ENCODE data around the gene SMYD1. TPM values are rescaled to one million over a fixed set of nuclear protein-coding genes. Genes with fewer than 3 reads are reported as not detected.

Gene SMYD1
- total and polyA plus RNA-seq, 8 donors, result 0.12 to 25.4 (median 10.5) TPM

GRCh38 chr2:88032070-88032702 lies 35.4 kb upstream of the SMYD1 start:
- intact Hi-C loops (cut with DNase I; ENCODE audit: low total_unique reads), result no loop called here
- Histone ChIP-seq H3K27me3 (no peaks in the 10 kb centered on the region), H3K27ac (no peak overlapping the region), H3K36me3 (peaks cover 15 to 89% (median 81%) of the 10 kb centered on the region in 4 donors), H3K4me1 (peaks cover 0 to 3% (median 0%) of the 10 kb centered on the region in 4 donors), H3K9me3 (no peaks in the 10 kb centered on the region), H3K4me3 (no peak overlapping the region)
- DNase-seq, result no peak
- WGBS, 5 donors, result 83 to 97% (median 96%) methylated on average over 7 of the region's 7 CpGs
- TF ChIP-seq POLR2A (IDR thresholded peaks at IDR 0.05), result no peak
- TF ChIP-seq POLR2AphosphoS5 (IDR thresholded peaks at IDR 0.05), result no peak
- TF ChIP-seq CTCF (IDR thresholded peaks at IDR 0.05), result no peak
- no peak for TF ChIP-seq EP300 (IDR thresholded peaks at IDR 0.05)

- H3K36me3 ChIP-seq, result peaks cover 2 to 50% (median 42%) of the 10 kb centered on the region in 4 donors
- WGBS, 5 donors, result 70 to 89% (median 86%) methylated on average over 2 of the region's 2 CpGs
- H3K9me3 ChIP-seq, result no peaks in the 10 kb centered on the region
- peaks cover 0 to 13% (median 2%) of the 10 kb centered on the region in 4 donors for H3K4me1 ChIP-seq
- TF ChIP-seq CTCF (IDR thresholded peaks at IDR 0.05), result no peak
- TF ChIP-seq POLR2AphosphoS5 (IDR thresholded peaks at IDR 0.05), result no peak
- no peak for TF ChIP-seq POLR2A (IDR thresholded peaks at IDR 0.05)
- no peak for TF ChIP-seq EP300 (IDR thresholded peaks at IDR 0.05)
- no peak overlapping the region for H3K4me3 ChIP-seq
- no peak for DNase-seq
- H3K27me3 ChIP-seq, result no peaks in the 10 kb centered on the region
- H3K27ac ChIP-seq, result no peak overlapping the region
- intact Hi-C loops (cut with DNase I; ENCODE audit: low total_unique reads), result no loop called here
Observed at GRCh38 chr2:88036182-88036581, 31.4 kb upstream of the SMYD1 start.

GRCh38 chr2:88036606-88037005 lies 31.0 kb upstream of the SMYD1 start:
- Histone ChIP-seq H3K9me3 (no peaks in the 10 kb centered on the region), H3K27me3 (no peaks in the 10 kb centered on the region), H3K4me1 (peaks cover 0 to 13% (median 3%) of the 10 kb centered on the region in 4 donors), H3K4me3 (no peak overlapping the region), H3K36me3 (peaks cover 0 to 47% (median 38%) of the 10 kb centered on the region in 4 donors), H3K27ac (no peak overlapping the region)
- TF ChIP-seq EP300 (IDR thresholded peaks at IDR 0.05), result no peak
- TF ChIP-seq POLR2A (IDR thresholded peaks at IDR 0.05), result no peak
- no peak for TF ChIP-seq POLR2AphosphoS5 (IDR thresholded peaks at IDR 0.05)
- TF ChIP-seq CTCF (IDR thresholded peaks at IDR 0.05), result no peak
- intact Hi-C loops (cut with DNase I; ENCODE audit: low total_unique reads), result no loop called here
- DNase-seq, result no peak

- WGBS, 5 donors, result 93 to 97% (median 95%) methylated on average over 4 of the region's 4 CpGs
- DNase-seq, result no peak
- peaks cover 0 to 26% (median 9%) of the 10 kb centered on the region in 4 donors for H3K4me1 ChIP-seq
- H3K4me3 ChIP-seq, result no peak overlapping the region
- no peak overlapping the region for H3K27ac ChIP-seq
- H3K36me3 ChIP-seq, result peaks cover 0 to 30% (median 21%) of the 10 kb centered on the region in 4 donors
- TF ChIP-seq POLR2A (IDR thresholded peaks at IDR 0.05) (no peak), CTCF (IDR thresholded peaks at IDR 0.05) (no peak), EP300 (IDR thresholded peaks at IDR 0.05) (no peak), POLR2AphosphoS5 (IDR thresholded peaks at IDR 0.05) (no peak)
- H3K27me3 ChIP-seq, result no peaks in the 10 kb centered on the region
- H3K9me3 ChIP-seq, result no peaks in the 10 kb centered on the region
- intact Hi-C loops (cut with DNase I; ENCODE audit: low total_unique reads), result no loop called here
Observed at GRCh38 chr2:88038263-88039105, 29.1 kb upstream of the SMYD1 start.

Data from stomach (tissue), 9 donors.